Mammary epithelial cell (primary cell): ENCODE measurements around the gene SMC4.
"Not testable (repeated sequence)": the region's sequence is repeated elsewhere in the genome, so short reads cannot be mapped to it uniquely, and the experiment has no call there.

Source experiments
- CTCF ChIP-seq, 2 donors: IDR thresholded peaks in 1 of 2; conservative IDR thresholded peaks in 1 of 2; 2 replicates each; pipeline ENCODE4 v1.5.1; 2011 to 2012; ENCODE audit warnings: inconsistent platforms in 2 of 2, low read length in 2 of 2, mild to moderate bottlenecking in 2 of 2, control low read depth in 1 of 2, low read depth in 1 of 2; ENCODE audit not compliant: insufficient read depth in 1 of 2; ENCODE audit errors: extremely low read depth in 1 of 2
- EZH2 ChIP-seq: IDR thresholded peaks from 2 replicates; pipeline ENCODE4 v1.6.1; 2012; ENCODE audit warnings: low read length, inconsistent platforms, borderline replicate concordance

GRCh38 chr3:160362896-160363295, 36.6 kb upstream of the SMC4 start:
- not testable (repeated sequence) for TF ChIP-seq EZH2; CTCF (conservative IDR thresholded peaks at IDR 0.05 in 1 of 2, IDR thresholded peaks at IDR 0.05 in 1 of 2; ENCODE audit: extremely low read depth in 1 of 2, insufficient read depth in 1 of 2, low read depth in 1 of 2, low read length in 2 of 2)
